ENCODE measurements around the gene SELENOV.

The SELENOV gene

GRCh38 chr19:39497701-39497995 lies 17.3 kb upstream of the SELENOV start:
- no peak for DNase-seq
- Histone ChIP-seq H3K4me1 (0 out of 2 replicates have a peak, but pooled peaks cover 5% of the 10 kb centered on the region), H3K27me3 (no peaks in the 10 kb centered on the region), H3K9me3 (no peaks in the 10 kb centered on the region), H3K4me3 (ENCODE audit: low read depth, low read length) (peak overlapping the region; percentile 76), H3K36me3 (peaks cover 8% of the 10 kb centered on the region)
- no peak for TF ChIP-seq CTCF (IDR thresholded peaks at IDR 0.05; ENCODE audit: low read depth, low read length)

GRCh38 chr19:39497996-39498797 lies 16.7 kb upstream of the SELENOV start:
- DNase-seq = peak; percentile 93
- Histone ChIP-seq H3K36me3 (peaks cover 8% of the 10 kb centered on the region), H3K9me3 (no peaks in the 10 kb centered on the region), H3K4me3 (ENCODE audit: low read depth, low read length) (peak overlapping the region; percentile 76), H3K27me3 (no peaks in the 10 kb centered on the region), H3K4me1 (0 out of 2 replicates have a peak, but pooled peaks cover 5% of the 10 kb centered on the region)
- peak; percentile 46 for TF ChIP-seq CTCF (IDR thresholded peaks at IDR 0.05; ENCODE audit: low read depth, low read length)

GRCh38 chr19:39498798-39499642 lies 15.9 kb upstream of the SELENOV start, which contains the start of gene DLL3:
Gene DLL3 (plus strand): TSS chr19:39498947. CDS start chr19:39498975, 28 bp downstream.
- 0 out of 2 replicates have a peak, but pooled peaks cover 5% of the 10 kb centered on the region for H3K4me1 ChIP-seq
- H3K9me3 ChIP-seq = no peaks in the 10 kb centered on the region
- peaks cover 8% of the 10 kb centered on the region for H3K36me3 ChIP-seq
- peak; percentile 89 for DNase-seq
- H3K27me3 ChIP-seq = no peaks in the 10 kb centered on the region
- TF ChIP-seq CTCF (IDR thresholded peaks at IDR 0.05; ENCODE audit: low read depth, low read length) = no peak
- peak within 1 kb of the TSS; percentile 76 for H3K4me3 ChIP-seq (ENCODE audit: low read depth, low read length)

GRCh38 chr19:39499932-39500331 lies 15.0 kb upstream of the SELENOV start:
- Histone ChIP-seq H3K4me1 (0 out of 2 replicates have a peak, but pooled peaks cover 5% of the 10 kb centered on the region), H3K27me3 (no peaks in the 10 kb centered on the region), H3K9me3 (no peaks in the 10 kb centered on the region), H3K36me3 (peaks cover 8% of the 10 kb centered on the region), H3K4me3 (ENCODE audit: low read depth, low read length) (peak overlapping the region; percentile 76)
- no peak for DNase-seq
- TF ChIP-seq CTCF (IDR thresholded peaks at IDR 0.05; ENCODE audit: low read depth, low read length) = no peak

- Histone ChIP-seq H3K27me3 (no peaks in the 10 kb centered on the region), H3K4me1 (0 out of 2 replicates have a peak, but pooled peaks cover 5% of the 10 kb centered on the region), H3K4me3 (ENCODE audit: low read depth, low read length) (no peak overlapping the region), H3K36me3 (peaks cover 8% of the 10 kb centered on the region), H3K9me3 (no peaks in the 10 kb centered on the region)
- no peak for TF ChIP-seq CTCF (IDR thresholded peaks at IDR 0.05; ENCODE audit: low read depth, low read length)
- no peak for DNase-seq
Observed at GRCh38 chr19:39500543-39500942, 14.4 kb upstream of the SELENOV start.

Measured in BE2C (cell line).